Activated T-helper 1 cell treated with anti-CD3 and anti-CD28 coated beads, Interleukin-2, amount 50 U/mL, for 16 hours (primary cell): Measurements from ENCODE around the gene SELENOM.
"Not testable (repeated sequence)": the region's sequence is repeated elsewhere in the genome, so short reads cannot be mapped to it uniquely, and the experiment has no call there.

Experiments
- DNase-seq, 2 donors: peaks; one replicate each; pipeline ENCODE4 v3.0.0-alpha.2; 2020; ENCODE audit warnings: low read depth in 1 of 2, low spot score in 1 of 2

Gene SELENOM

DNA sequence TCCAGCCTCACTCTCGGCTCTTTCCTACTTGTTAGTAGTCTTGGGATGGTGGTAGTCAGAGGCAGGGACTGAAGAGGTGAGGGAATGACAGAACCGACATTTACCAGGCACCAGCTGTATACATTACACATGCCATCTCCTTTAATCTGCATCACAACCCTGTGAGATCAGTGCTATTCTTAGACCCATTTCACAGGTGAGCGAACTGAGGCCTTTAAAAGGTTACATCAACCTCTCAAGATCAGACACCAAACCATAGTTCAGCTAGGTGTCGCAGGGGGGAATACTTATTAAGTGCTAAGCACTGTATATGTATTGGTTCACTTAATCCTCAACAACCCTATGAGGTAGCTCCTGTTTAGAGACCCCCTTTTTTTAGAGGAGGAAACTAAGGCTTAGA lies 27.3 kb upstream of the SELENOM start:
- no peak for DNase-seq

DNA sequence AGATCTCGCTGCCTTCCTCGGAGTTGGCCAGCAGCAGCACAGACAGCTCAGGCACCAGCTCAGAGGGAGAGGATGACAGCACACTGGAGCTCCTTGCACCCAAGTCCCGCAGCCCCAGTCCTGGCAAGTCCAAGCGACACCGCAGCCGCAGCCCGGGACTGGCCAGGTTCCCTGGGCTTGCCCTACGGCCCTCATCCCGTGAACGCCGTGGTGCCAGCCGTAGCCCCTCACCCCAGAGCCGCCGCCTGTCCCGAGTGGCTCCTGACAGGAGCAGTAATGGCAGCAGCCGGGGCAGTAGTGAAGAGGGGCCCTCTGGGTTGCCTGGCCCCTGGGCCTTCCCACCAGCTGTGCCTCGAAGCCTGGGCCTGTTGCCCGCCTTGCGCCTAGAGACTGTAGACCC lies 26.5 kb upstream of the SELENOM start:
- no peak for DNase-seq

DNA sequence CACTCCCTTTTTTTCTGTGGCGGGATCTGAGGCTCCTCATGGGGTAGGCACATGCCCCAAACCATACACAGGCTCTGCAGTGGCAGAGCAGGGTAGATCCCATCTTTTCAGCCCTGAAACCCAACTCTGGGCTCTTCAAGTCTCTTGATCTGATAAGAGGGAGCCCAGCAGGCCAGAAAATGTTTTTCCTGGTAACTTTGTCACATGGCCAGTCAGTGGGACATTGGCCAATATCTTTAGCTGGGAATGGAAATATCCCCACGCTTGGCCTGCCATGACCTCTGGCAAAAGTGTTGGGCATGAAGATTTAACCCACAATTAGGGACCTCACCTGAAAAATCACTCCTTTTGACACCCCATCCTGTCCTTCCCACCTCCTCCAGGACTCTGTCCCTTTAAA lies 23.5 kb upstream of the SELENOM start:
- DNase-seq: no peak

DNA sequence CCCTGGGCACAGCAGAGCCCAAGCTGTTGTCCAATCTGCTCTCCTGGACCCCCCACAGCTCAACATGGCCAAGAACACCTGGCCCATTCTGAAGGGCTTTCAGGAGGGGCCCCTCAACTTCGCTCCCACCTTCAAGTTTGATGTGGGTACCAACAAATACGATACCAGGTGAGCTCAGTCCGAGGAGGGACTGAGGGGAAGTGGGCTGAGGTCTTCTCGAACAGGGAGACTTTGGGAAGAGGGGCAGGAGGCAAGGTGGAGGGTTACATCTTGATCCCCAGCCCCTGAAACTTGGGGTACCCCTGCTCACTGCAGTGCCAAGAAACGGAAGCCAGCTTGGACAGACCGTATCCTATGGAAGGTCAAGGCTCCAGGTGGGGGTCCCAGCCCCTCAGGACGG lies 20.8 kb upstream of the SELENOM start:
- DNase-seq: no peak

DNA sequence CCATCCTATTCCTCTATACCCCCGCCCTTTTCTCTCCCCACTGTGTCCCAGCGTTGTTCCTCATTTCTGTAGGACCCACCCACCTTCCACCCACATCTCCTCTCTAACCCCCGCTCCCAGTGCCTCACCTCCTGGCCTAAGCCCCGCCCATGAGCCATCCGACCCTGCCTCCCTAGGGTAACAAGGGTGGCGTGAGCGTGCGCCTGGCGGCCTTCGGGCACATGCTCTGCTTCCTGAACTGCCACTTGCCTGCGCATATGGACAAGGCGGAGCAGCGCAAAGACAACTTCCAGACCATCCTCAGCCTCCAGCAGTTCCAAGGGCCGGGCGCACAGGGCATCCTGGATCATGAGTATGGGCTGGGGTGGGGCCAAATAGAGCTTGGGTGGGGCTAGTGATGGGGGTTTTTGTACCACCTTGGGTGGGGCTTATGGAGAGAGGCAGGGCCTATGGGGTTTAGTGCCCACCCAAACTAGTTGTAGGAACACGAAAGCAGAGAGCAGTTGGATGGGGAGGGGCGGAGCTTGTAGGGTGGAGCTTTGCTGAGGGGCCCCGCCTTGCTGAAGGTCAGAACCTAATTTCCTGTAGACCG lies 19.9 kb upstream of the SELENOM start:
- DNase-seq: no peak

DNA sequence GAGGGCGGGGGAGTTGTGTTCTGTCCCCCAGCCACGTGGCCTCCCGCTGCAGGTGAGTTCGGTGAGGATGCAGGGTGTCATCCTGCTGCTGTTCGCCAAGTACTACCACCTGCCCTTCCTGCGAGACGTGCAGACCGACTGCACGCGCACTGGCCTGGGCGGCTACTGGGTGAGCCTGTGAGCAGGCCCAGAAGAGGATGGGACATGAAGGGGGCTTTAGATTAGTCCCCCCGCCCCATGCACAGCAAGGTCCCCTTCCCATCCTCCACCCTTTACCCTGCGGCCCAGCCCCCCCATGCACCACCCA lies 19.5 kb upstream of the SELENOM start:
- DNase-seq: no peak

DNA sequence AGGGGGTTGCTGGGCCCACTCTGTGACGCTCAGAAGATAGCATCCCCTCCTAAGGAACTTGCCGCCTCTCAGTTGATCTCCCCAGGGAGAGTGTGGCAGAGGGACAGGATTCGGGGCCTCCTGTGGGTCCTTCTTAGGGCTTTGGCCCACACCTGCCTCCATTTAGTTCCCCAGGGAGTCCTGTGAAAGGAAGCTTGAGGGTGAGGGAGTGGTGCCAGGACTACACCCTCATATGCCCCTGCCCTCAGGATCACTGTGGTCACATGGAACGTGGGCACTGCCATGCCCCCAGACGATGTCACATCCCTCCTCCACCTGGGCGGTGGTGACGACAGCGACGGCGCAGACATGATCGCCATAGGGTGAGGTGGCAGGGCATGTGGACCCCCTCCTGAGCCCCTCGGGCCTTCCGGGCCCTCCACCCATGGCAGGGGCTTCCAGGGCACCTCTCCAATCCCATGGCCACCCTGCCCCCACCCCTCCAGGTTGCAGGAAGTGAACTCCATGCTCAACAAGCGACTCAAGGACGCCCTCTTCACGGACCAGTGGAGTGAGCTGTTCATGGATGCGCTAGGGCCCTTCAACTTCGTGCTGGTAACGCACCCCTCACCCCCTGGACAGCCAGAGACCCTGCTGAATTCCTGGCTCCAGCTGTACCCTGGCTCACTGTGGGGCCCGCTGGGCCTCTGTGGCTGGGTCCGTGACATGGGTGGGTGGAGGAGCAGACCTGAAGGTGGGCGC lies 18.9 kb upstream of the SELENOM start:
- DNase-seq: no peak

DNA sequence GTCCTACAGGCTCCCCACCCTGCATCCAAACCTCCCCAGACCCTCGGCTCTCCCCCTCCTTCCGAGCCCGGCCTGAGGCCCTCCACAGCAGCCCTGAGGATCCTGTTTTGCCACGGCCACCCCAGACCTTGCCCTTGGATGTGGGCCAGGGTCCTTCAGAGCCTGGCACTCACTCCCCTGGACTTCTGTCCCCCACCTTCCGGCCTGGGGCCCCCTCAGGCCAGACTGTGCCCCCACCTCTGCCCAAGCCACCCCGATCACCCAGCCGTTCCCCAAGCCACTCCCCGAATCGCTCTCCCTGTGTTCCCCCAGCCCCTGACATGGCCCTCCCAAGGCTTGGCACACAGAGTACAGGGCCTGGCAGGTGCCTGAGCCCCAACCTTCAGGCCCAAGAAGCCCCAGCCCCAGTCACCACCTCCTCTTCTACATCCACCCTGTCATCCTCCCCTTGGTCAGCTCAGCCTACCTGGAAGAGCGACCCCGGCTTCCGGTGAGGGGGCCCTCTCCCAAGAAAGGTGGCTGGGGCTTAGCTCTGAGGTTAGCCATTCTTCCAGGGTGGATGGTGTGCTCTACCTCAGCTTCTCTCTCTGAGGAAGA lies 18.3 kb upstream of the SELENOM start:
- no peak for DNase-seq

DNA sequence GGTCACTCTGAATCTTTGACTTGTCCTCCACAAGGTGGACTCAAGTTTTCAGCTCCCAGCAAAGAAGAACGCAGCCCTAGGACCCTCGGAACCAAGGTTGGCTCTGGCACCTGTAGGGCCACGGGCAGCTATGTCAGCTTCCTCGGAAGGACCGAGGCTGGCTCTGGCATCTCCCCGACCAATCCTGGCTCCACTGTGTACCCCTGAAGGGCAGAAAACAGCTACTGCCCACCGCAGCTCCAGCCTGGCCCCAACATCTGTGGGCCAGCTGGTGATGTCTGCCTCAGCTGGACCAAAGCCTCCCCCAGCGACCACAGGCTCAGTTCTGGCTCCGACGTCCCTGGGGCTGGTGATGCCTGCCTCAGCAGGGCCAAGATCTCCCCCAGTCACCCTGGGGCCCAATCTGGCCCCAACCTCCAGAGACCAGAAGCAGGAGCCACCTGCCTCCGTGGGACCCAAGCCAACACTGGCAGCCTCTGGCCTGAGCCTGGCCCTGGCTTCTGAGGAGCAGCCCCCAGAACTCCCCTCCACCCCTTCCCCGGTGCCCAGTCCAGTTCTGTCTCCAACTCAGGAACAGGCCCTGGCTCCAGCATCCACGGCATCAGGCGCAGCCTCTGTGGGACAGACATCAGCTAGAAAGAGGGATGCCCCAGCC lies 17.6 kb upstream of the SELENOM start:
- DNase-seq: no peak

DNA sequence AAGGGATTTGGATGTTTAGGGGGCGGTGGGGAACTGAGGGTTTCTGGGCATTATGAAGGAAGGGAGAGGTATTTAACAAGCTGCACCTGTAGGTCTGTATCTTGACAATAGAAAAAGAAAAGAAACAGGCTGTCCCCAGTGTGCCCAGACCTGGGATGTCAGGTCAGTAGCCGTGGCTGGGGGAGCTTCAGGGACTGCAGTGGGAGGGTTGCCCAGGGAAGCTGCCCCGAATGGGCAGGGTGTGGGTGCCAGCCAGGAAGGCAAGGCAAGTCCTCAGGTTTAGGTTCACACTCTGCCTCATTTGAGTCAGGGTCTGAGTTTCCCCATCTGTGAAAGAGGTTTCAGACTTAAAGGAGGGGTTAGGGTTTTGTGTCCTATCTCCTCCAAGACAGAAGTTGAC lies 16.9 kb upstream of the SELENOM start:
- DNase-seq: no peak

DNA sequence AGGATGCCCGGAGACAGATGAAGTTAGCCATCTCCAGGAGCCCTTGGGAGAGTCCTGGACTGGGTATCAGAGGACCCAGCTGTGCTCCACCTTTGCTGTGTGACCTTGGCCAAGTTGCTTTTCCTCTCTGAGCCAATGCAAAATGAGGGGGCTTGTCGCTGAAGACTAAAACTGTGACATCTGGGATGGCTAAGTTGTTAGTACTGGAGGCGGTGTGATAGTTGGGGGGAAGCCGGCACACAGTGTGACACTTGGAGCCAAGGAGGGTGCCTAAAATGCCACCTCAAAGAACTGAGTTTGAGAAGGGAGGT lies 15.9 kb upstream of the SELENOM start:
- DNase-seq: no peak

DNA sequence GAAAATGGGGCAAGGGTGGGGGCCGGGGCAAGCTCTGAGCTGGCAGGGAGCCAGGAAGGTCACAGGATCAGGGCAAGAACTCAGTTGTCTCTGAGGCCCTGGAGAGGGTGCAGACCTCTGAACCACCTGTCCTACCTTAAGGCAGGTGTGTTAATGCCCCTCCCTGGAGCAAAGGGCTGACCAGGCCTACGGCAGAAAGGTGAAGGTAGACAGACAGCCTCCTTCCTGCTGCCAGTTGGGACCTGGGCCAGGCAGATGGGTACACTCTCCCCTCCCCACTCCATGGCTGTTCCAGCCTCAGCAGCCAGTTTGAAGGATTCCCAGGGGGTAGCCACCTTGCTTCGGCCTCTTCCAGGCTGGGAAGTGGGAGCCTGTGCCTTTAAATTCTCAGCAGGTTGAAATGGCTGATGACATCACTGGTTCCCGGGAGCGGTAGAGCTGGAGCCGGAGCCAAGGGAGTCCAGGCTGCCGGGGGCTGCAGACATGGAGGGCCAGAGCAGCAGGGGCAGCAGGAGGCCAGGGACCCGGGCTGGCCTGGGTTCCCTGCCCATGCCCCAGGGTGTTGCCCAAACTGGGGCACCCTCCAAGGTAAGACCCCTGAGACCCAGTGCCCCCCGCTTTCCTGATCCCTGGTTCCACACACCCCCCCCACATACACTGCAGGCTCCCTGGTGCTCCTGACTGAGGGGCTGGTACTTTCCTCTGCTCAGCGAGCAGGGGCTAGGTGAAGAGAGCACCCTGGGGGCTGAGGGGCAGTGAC lies 15.3 kb upstream of the SELENOM start, which contains the start of gene INPP5J:
Gene INPP5J, plus strand, starts transcription at position 435 of the 760 bp plus-strand sequence. Its CDS starts 49 bp downstream, at position 484.
- no peak for DNase-seq

DNA sequence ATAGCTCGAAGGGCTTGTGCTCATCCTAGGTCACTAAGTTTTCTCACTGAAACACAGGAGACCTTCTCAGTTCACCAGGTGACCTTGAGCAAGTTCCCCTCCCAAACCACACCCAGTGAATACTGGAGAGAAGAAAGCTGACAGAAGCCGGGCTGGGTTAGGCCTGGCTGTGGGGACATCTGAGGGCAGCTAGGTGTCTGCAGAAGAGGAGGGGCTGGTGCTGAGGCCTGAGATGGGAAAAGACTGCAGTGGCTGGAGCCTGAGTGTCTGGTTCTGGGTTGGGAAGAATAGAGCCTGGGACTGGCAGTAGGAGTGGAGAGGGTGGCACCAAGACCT lies 14.8 kb upstream of the SELENOM start:
- no peak for DNase-seq

DNA sequence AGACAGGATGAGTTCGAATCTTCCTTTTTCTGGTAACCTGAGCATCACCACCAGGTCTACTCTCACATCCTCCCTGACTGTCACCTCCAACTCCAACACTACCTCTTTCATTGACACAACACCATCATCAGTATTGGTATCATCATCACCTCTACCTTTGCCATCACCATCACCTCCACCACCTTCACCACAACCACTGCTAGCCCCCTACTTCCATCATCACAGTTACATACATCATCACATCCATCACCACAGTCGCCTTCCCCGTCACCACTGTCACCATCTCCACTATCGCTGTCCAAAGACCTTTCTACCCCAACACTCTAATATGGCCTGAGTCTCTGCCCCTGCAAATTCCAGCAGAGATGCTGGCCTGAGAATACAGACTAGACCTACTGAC lies 14.0 kb upstream of the SELENOM start:
- no peak for DNase-seq

DNA sequence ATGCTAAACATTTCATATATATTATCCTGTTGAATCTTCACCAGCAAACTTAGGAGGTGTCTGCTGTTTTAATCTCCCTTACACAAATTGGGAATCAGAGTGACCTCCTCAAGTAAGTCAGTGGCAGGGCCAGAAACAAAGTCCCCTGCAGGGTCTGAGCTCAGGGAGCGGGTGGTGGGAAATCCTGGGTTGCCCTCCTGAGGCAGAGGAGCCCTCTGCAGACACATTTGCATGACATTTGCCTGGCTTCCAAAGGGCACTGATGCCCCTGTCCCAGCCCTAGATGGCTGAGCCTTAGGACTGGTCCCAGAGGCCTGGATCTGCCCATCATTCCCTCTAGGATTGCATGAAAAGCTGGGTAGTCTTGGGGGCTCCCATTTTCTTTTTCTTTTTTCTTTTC lies 13.3 kb upstream of the SELENOM start:
- no peak for DNase-seq

DNA sequence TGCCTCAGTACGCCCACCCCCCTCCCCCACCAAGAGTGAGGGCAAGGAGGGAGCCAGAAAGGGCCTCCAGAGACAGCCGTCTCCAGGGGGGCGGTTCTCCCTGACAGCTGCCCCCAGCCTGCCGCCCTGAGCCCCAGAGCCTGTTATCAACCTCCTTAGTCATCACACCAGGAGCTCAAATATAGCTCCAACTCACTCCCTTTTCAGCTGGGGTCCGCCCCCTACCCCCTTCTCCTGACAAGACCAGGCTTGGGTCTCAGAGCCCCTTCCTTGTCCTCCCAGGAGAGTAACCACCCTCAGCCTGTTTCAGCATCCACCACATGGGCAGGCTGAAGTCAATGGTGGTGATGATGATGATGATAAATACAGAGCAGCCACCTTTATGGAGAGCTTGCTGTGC lies 12.9 kb upstream of the SELENOM start:
- no peak for DNase-seq

DNA sequence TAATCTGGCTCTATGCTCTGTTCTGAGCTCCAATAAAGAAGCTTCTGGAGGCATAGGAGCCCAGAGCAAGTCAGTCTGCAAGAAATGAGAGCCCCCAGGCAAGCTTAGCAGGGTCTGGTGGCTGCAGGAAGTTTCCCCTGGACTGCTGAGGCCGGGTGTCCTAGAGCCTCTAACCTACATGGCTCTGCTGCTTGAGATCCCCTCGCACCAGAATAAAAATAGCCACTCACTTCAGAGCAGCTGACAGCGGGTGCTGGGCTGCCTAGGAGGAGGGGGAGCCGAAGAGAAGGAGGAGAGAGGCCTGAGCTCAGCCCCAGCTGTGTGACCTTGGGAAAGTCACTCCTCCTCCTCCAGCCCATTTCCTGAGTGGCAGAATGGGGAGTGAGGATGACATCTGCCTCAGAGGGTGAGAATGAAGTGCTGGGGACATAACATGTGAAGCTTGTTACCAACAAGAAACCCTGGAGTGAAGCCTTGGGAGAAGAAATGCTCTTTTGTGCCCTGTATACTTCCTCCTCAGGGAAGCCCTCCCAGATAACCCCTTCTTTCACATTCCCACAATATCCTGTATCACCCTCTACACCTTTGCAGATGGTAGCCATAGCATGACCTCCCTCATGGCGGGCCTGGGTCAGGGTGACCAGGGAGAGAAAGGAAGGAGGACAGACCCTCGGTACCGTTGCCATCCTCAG lies 11.8 kb upstream of the SELENOM start:
- DNase-seq: no peak

DNA sequence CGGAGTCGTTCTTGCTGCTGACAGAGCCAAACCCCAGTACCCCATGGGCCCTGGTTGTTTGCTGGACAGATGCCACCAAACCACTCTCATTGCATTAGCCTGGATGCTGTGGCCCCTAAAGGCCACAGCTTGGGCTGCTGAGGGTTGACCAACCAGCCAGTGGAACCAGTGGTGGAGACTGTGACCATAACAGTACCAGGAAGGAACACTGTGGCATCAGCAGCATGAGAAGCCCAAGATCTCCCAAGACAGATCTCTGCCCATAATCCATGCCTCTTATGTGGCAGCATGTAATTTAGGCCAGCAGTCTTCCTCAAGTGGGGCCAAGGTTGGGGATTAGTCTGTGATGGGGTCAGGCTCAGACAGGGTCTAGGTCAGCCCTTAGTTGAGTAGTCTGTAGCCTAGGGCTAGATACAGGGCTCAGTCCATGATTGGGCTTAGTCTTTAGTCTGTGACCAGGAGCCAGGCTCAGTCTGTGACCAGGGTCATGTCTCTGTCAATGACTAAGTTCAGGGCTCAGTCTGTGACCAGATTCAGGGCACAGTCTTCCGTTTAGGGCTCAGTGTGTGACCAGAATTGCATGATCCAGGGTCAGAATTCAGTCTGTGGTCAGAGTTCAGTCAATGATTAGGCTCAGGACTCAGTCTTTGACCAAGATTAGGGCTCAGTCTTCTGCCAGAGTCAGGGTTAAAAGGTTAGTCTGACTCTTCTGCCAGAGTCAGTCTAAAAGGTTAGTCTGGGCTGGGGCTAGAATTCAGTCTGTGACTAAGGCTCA lies 10.9 kb upstream of the SELENOM start:
- no peak for DNase-seq

DNA sequence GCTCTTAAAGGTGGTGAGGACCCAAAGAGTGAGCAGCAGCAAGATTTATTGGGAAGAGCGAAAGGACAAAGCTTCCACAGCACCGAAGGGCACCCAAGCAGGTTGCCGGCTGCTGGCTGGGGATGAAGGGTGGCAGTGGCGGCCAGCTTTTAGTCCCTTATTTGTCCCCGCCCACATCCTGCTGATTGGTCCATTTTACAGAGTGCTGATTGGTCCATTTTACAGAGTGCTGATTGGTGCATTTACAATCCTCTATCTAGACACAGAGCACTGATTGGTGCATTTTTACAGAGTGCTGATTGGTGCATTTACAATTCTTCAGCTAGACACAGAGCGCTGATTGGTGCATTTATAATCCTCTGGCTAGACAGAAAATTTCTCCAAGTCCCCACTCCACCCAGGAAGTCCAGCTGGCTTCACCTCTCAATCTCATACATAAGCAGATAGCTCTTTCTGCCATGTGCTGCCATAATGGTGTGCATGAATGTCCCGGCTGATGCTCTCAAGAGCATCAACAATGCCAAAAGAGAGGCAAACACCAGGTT lies 5.3 kb upstream of the SELENOM start:
- DNase-seq: not testable (repeated sequence)

DNA sequence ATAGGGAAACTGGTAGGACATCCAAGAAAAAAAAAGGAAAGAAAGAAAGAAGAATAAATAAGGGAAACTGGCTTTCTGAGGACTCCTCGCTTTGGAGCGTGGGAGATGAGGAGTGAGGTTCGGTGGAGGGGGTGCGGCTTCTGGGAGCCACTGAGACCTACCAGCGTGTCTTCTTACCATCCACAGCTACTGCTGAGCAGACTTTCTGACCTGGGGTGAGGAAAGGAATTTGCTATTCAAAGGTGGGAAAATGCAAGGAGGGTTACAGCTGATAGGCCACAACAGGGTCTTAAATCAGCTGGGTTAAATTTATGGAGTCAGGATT lies 488 bp upstream of the SELENOM start:
- DNase-seq: no peak
